Rectal smooth muscle tissue (tissue), 1 donor: ENCODE results near the gene CD300LD.

Source experiments
- H3K27ac ChIP-seq: one replicate; pipeline ENCODE4 v1.7.0; 2013; ENCODE audit warnings: low read depth, low read length, inconsistent platforms
- H3K27me3 ChIP-seq: one replicate; pipeline ENCODE4 v1.7.0; 2013; ENCODE audit warnings: low read length; ENCODE audit not compliant: control insufficient read depth, insufficient read depth
- H3K36me3 ChIP-seq: one replicate; pipeline ENCODE4 v1.7.0; 2013; ENCODE audit warnings: low read length; ENCODE audit not compliant: control insufficient read depth, insufficient read depth
- H3K4me1 ChIP-seq: one replicate; pipeline ENCODE4 v1.7.0; 2013; ENCODE audit warnings: low read length; ENCODE audit not compliant: control insufficient read depth, insufficient read depth
- H3K4me3 ChIP-seq: one replicate; pipeline ENCODE4 v1.7.0; 2013; ENCODE audit warnings: low read length
- H3K9ac ChIP-seq: one replicate; pipeline ENCODE4 v1.7.0; 2013; ENCODE audit warnings: low read length

The CD300LD gene

GRCh38 chr17:74604200-74604599, 12.1 kb upstream of the CD300LD start:
- H3K27me3 ChIP-seq, result peaks cover 2% of the 10 kb centered on the region

GRCh38 chr17:74603746-74604145, 11.7 kb upstream of the CD300LD start:
- H3K9ac ChIP-seq, result no peak overlapping the region
- H3K4me1 ChIP-seq, result peaks cover 6% of the 10 kb centered on the region
- peaks cover 6% of the 10 kb centered on the region for H3K27me3 ChIP-seq
- no peak overlapping the region for H3K27ac ChIP-seq
- H3K4me3 ChIP-seq, result no peak overlapping the region
- no peaks in the 10 kb centered on the region for H3K36me3 ChIP-seq

More at GRCh38 chr17:74604200-74604599, 12.1 kb upstream of the CD300LD start:
- Histone ChIP-seq H3K4me1 (peaks cover 6% of the 10 kb centered on the region), H3K36me3 (no peaks in the 10 kb centered on the region), H3K9ac (no peak overlapping the region), H3K27ac (no peak overlapping the region), H3K4me3 (no peak overlapping the region)

- Histone ChIP-seq H3K4me3 (no peak overlapping the region), H3K27me3 (peaks cover 6% of the 10 kb centered on the region), H3K9ac (no peak overlapping the region), H3K4me1 (peaks cover 6% of the 10 kb centered on the region), H3K36me3 (no peaks in the 10 kb centered on the region), H3K27ac (no peak overlapping the region)
These were observed 11.1 kb upstream of the CD300LD start for GRCh38 chr17:74603037-74603635.

- Histone ChIP-seq H3K36me3 (no peaks in the 10 kb centered on the region), H3K27me3 (peaks cover 6% of the 10 kb centered on the region), H3K9ac (no peak overlapping the region), H3K27ac (no peak overlapping the region), H3K4me1 (peaks cover 6% of the 10 kb centered on the region), H3K4me3 (no peak overlapping the region)
These were observed 10.0 kb upstream of the CD300LD start for GRCh38 chr17:74601944-74602572.

- H3K9ac ChIP-seq, result no peak overlapping the region
These were observed 7.4 kb upstream of the CD300LD start for GRCh38 chr17:74599448-74599939.

GRCh38 chr17:74599023-74599399, 6.9 kb upstream of the CD300LD start:
- Histone ChIP-seq H3K27ac (no peak overlapping the region), H3K9ac (no peak overlapping the region), H3K27me3 (peaks cover 6% of the 10 kb centered on the region), H3K4me3 (no peak overlapping the region), H3K36me3 (no peaks in the 10 kb centered on the region), H3K4me1 (no peaks in the 10 kb centered on the region)

More at GRCh38 chr17:74599448-74599939, 7.4 kb upstream of the CD300LD start:
- H3K4me1 ChIP-seq, result no peaks in the 10 kb centered on the region
- H3K27ac ChIP-seq, result no peak overlapping the region
- peaks cover 6% of the 10 kb centered on the region for H3K27me3 ChIP-seq
- no peaks in the 10 kb centered on the region for H3K36me3 ChIP-seq
- H3K4me3 ChIP-seq, result no peak overlapping the region

- H3K36me3 ChIP-seq, result no peaks in the 10 kb centered on the region
- no peak overlapping the region for H3K27ac ChIP-seq
- peaks cover 6% of the 10 kb centered on the region for H3K27me3 ChIP-seq
These were observed 6.4 kb upstream of the CD300LD start for GRCh38 chr17:74598346-74599022.

GRCh38 chr17:74597069-74597790, 5.1 kb upstream of the CD300LD start:
- H3K4me1 ChIP-seq, result no peaks in the 10 kb centered on the region
- H3K27me3 ChIP-seq, result peaks cover 6% of the 10 kb centered on the region
- no peak overlapping the region for H3K9ac ChIP-seq
- no peak overlapping the region for H3K27ac ChIP-seq
- no peak overlapping the region for H3K4me3 ChIP-seq
- H3K36me3 ChIP-seq, result no peaks in the 10 kb centered on the region

More at GRCh38 chr17:74598346-74599022, 6.4 kb upstream of the CD300LD start:
- H3K4me3 ChIP-seq, result no peak overlapping the region
- H3K4me1 ChIP-seq, result no peaks in the 10 kb centered on the region
- no peak overlapping the region for H3K9ac ChIP-seq

- Histone ChIP-seq H3K27me3 (peaks cover 6% of the 10 kb centered on the region), H3K4me1 (no peaks in the 10 kb centered on the region), H3K9ac (no peak overlapping the region), H3K36me3 (no peaks in the 10 kb centered on the region), H3K4me3 (no peak overlapping the region), H3K27ac (no peak overlapping the region)
These were observed 3.1 kb upstream of the CD300LD start for GRCh38 chr17:74595037-74595750.

GRCh38 chr17:74591503-74591902, 580 bp downstream of the CD300LD start:
- Histone ChIP-seq H3K9ac (no peak overlapping the region), H3K36me3 (no peaks in the 10 kb centered on the region), H3K27ac (no peak overlapping the region), H3K27me3 (no peaks in the 10 kb centered on the region), H3K4me3 (no peak overlapping the region), H3K4me1 (no peaks in the 10 kb centered on the region)

- no peak overlapping the region for H3K27ac ChIP-seq
- H3K4me3 ChIP-seq, result no peak overlapping the region
- H3K4me1 ChIP-seq, result no peaks in the 10 kb centered on the region
- H3K9ac ChIP-seq, result no peak overlapping the region
- no peaks in the 10 kb centered on the region for H3K36me3 ChIP-seq
- no peaks in the 10 kb centered on the region for H3K27me3 ChIP-seq
These were observed 6.4 kb downstream of the CD300LD start for GRCh38 chr17:74585711-74586110.
